Globus pallidus (tissue), 1 donor: ENCODE results near the gene GPATCH11.

Experiments used
- DNase-seq: peaks from one replicate; pipeline ENCODE4 v3.0.0-alpha.2; 2015; ENCODE audit warnings: low spot score

GPATCH11 gene

DNA sequence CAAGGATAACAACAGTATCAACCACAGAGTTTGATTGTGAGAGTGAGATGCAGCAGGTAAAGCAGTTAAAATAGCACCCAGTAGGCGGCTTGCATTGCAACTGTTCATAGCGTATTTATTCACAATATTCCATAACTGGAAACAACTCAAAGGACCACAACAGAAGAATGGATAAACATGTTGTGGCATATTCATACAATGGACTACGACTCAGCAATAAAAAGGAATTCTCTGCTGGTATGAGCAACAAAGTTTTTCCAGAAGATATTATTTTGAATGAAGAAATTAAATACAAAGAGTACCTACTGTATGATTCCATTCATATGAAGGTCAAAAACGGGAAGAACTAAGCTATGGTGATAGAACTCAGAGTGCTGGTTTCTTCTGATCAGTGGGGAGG lies 25.2 kb downstream of the GPATCH11 start:
- DNase-seq: no peak

DNA sequence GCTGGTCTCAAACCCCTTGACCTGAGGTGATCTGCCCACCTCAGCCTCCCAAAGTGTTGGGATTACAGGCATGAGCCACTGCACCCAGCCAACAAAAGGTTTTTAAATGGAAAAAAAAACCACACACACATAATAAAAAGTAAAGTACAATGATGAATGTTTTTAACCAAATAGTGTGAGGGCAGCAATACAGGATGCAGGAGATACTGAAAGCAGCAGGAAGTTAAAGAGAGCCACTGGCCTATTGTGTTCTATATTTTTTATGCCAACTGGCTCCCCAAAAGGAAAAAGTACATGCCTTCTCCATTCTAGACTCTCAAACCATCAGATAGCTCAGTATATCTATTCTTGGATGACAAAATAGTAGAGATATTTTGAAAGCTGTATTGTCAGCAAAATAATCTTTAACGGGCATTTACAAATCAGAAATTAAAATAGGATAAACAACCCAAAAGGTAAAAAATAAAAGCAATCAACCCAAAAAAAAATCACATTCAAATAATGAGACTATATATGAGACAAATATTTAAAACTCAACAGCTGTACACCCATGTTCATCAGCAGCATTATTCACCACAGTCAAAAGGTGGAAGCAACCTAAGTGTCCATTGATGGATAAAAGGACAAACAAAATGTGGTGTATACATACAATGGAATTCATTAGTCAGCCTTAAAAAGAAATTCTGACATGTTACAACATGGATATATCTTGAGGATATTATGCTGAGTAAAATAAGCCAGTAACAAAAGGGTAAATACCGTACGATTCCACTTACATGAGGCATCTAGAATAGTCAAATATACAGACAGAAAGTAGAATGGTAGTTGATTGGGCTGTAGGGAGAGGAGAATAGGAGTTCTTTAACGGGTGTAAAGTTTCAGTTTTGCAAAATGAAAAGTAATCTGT lies 26.2 kb downstream of the GPATCH11 start:
- no peak for DNase-seq

DNA sequence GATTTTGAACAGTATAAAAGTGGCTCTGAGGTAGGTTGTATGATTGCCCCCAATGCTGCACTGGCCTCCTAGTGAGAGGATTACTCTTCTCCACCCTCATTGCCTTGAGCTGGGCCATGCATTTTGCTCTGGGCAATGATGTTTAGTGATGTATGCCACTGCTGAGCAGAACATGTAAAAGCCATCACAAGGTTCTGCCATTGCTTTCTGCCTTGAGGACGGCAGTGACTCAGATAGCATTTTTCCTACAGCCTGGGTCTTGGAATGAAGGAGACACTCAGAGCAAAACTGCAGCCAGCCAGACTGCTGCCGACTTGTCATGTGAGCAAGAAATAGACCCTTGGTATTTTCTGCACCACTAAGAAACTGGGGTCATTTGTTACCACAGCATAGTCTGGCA lies 27.6 kb downstream of the GPATCH11 start:
- DNase-seq: no peak

DNA sequence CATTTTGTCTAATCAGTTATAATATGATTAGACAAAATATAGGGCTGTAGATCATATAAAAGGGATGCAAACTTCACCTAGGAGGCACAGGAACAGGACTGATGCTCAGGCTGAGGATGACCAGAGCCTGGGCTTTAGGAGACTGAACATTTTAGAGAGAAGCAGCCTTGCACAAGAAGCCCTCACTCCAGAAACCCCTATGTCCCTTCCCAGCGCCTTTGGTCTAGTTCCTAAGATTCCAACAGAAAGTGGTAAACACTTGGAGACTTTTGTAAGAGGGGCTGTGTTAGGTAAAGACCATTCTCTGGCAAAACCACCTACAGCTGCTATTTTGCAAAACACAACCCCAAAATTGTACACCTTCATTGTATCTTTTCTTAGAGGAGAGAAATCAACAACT lies 33.2 kb downstream of the GPATCH11 start:
- no peak for DNase-seq

DNA sequence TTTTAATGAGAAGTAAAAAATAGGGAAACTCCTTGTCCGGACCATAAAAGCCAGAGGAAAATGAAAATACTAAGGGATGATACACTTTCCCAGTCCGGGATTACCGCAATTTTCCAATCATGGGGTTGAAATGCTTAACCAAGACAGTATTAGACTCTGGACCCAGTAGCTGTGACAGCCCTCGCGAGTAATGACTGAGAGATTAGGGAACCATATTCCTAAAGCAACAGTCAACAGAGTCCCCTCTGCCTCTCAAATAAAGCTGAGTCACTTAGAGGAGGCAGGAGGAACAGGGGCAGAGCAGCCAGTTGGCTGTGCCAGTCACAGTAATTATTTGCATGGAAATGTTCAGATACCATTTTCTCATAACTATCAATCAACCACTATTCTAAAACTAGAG lies 34.8 kb downstream of the GPATCH11 start:
- DNase-seq: no peak

DNA sequence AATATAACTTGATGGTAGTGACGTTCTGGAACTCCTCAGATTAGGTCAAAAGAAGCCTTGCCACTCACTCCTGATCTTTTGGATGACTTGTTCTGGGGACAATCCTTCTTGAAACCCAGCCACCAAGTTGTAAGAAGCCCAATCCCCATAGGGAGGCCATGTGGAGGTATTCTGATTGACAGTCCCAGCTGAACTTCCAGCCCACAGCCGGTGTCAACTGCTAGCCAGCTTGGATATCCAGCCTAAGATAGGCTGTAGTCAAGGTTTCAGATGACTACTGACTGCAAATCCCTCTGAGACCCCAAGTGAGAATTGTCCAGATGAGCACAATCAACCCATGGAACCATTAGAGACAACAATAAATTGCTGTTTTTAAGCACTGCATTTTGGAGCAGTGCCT lies 41.1 kb downstream of the GPATCH11 start:
- DNase-seq: no peak

DNA sequence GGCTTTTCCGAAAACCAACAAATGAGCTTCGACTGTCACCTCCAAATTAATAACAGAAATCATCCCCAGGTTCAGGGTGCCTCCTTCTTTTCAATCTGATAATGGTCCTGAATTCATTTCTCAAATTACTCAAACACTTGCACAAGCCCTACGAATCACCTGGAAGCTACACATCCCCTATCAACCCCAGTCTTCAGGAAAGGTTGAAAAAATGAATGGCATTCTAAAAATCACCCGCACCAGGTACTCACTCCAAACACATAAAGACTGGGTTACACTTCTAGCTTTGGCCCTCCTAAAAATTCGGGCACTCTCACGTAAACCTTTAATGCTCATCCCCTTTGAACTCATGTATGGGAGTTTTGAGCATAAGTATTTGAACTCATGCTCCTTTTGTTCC lies 48.6 kb downstream of the GPATCH11 start:
- no peak for DNase-seq

DNA sequence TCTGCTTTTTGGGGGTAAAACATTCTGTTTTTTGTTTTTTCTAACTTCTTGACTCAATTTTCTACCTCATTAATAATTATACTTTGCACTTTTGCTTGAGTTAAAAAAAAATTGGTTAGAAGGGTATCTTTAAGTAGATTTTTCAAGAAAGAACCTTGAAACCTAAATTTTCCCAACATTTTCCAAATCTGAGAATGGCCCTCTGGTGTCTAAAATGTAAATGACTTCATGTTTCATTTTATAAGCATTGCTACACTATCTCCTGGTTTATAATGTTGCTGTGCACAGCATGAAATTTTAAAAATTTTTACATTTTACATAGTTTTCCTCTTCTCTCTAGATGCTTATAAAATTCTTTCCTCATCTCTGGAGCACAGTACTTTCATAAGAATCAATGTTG lies 58.2 kb downstream of the GPATCH11 start:
- no peak for DNase-seq

DNA sequence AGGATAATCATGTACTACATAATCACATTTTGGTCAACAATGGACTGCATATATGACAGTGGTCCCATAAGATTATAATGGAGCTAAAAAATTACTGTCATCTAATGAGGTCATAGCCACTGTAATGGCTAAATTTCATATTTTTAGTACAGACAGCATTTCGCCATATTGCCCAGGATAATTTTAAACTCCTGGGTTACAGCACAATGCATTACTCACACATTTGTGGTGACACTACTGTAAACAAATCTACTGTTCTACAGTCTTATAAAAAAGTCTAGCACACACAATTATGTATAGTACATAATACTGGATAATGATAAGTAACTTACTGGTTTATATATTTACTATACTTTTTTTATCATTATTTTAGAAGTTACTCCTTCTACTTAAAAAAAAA lies 59.7 kb downstream of the GPATCH11 start:
- no peak for DNase-seq

DNA sequence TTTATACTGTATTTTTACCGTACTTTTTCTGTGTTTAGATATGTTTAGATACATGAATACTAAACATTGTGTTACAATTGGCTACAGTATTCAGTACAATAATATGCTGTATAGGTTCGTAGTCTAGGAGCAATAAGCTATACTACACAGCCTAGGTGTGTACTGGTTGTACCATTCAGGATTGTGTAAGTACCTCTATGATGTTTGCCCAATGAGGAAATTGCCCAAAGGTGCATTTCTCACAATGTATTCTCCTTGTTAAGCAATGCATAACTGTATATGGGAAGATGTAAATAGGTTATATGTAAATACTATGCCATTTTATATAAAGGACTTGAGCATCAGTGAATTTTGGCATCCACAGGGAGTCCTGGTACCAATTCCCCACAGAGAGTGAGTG lies 61.7 kb downstream of the GPATCH11 start:
- no peak for DNase-seq

DNA sequence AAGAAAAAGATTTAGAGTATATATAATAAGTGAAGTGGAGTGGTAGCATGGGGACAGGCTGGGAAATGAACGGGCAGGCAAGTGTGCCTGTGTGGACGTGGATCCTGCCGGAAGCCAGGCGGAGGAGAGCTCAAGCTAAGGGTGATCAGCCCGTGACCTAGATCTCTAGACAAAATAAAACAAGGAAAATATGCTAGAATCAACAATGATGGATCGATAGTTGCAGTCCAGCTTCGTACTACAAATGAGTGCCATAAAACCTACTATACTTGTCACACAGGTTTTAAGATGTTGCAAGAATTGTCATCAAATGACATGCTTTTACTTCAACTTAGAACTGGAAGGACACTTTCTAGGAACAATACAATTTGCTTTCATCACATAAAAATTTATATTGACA lies 64.0 kb downstream of the GPATCH11 start:
- DNase-seq: no peak
